ENCODE data around the gene ZRANB3.
A peak's percentile ranks its signal among the peaks of the same experiment; 100 is the strongest.
"Not testable (repeated sequence)": the region's sequence is repeated elsewhere in the genome, so short reads cannot be mapped to it uniquely, and the experiment has no call there.

Gene ZRANB3

DNA sequence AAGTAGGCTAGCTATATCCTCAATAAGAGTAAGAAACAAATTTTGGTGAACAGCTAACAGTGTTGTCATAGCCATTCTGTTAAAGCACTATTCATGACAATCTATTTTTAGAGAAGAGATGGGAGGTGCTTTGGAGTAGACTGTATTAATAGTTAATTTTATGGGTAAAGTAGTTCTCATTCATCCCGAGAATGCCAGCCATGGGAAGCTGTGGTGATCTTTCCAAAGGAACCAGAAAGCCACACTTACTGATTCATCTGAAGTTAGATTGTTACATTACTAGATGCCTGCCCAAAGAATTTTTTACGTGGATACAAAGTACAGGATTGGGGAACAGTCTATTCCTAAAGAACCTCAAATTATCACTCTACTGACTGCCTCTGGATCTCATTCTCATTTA is 74.6 kb downstream of the ZRANB3 start:
- Mint-ChIP-seq H3K36me3 (peaks cover 26% of the 10 kb centered on the region), H3K4me3 (no peak overlapping the region), H3K9me3 (peaks cover 17% of the 10 kb centered on the region), H3K27ac (no peak overlapping the region), H3K4me1 (no peaks in the 10 kb centered on the region), H3K27me3 (no peaks in the 10 kb centered on the region)
- ATAC-seq (ENCODE audit: low read depth) (no peak), DNase-seq (ENCODE audit: low spot score in 2 of 2) (no peak)

DNA sequence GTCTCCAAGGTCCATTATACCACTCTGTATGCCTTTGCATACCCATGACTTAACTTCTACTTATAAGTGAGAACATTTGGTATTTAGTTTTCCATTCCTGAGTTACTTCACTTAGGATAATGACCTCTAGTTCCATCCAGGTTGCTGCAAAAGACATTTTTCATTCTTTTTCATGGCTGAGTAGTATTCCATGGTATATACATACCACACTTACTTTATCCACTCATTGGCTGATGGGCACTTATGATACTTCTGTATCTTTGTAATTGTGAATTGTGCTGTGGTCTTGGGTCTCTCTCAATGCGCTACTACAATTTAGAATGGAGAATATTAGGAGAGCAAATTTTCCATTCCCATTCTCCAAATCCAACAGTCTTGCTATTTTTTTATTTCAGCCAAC is 76.4 kb downstream of the ZRANB3 start:
- Mint-ChIP-seq H3K4me1 (no peaks in the 10 kb centered on the region), H3K36me3 (peaks cover 27% of the 10 kb centered on the region), H3K27me3 (no peaks in the 10 kb centered on the region), H3K27ac (no peak overlapping the region), H3K9me3 (peaks cover 17% of the 10 kb centered on the region), H3K4me3 (no peak overlapping the region)
- ATAC-seq (ENCODE audit: low read depth) (no peak), DNase-seq (ENCODE audit: low spot score in 2 of 2) (no peak)

DNA sequence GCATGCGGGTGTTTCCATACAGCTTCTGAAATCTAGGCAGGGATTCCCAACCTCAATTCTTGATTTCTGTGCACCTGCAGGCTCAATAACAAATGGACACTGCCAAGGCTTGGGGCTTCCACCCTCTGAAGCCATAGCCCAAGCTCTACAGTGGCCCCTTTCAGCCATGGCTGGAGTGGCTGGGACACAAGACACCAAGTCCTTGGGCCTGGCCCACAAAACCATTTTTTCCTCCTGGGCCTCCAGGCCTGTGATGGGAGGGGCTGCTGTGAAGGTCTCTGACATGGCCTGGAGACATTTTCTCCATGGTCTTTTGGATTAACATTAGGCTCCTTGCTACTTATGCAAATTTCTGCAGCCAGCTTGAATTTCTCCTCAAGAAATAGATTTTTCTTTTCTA is 78.0 kb downstream of the ZRANB3 start:
- H3K9me3 Mint-ChIP-seq: peaks cover 16% of the 10 kb centered on the region
- H3K27me3 Mint-ChIP-seq; H3K27ac Mint-ChIP-seq; DNase-seq (ENCODE audit: low spot score in 2 of 2); ATAC-seq (ENCODE audit: low read depth); H3K4me3 Mint-ChIP-seq; H3K4me1 Mint-ChIP-seq: not testable (repeated sequence)
- peaks cover 24% of the 10 kb centered on the region for H3K36me3 Mint-ChIP-seq

DNA sequence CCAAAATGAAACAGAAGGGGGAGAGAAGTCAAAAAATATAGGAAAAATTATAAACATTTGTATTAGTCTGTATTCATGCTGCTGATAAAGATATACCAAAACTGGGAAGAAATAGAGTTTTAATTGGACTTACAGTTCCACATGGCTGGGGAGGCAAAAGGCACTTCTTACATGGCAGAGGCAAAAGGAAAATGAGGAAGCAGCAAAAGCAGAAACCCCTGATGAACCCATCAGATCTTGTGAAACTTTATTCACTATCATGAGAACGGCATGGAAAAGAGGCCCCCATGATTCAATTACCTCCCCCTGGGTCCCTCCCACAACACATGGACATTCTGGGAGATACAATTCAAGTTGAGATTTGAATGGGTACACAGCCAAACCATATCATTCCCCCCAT is 79.1 kb downstream of the ZRANB3 start:
- H3K4me3 Mint-ChIP-seq: no peak overlapping the region
- H3K27ac Mint-ChIP-seq: no peak overlapping the region
- peaks cover 13% of the 10 kb centered on the region for H3K9me3 Mint-ChIP-seq
- DNase-seq (ENCODE audit: low spot score in 2 of 2) (no peak), ATAC-seq (ENCODE audit: low read depth) (no peak)
- no peaks in the 10 kb centered on the region for H3K4me1 Mint-ChIP-seq
- no peaks in the 10 kb centered on the region for H3K27me3 Mint-ChIP-seq
- peaks cover 22% of the 10 kb centered on the region for H3K36me3 Mint-ChIP-seq

DNA sequence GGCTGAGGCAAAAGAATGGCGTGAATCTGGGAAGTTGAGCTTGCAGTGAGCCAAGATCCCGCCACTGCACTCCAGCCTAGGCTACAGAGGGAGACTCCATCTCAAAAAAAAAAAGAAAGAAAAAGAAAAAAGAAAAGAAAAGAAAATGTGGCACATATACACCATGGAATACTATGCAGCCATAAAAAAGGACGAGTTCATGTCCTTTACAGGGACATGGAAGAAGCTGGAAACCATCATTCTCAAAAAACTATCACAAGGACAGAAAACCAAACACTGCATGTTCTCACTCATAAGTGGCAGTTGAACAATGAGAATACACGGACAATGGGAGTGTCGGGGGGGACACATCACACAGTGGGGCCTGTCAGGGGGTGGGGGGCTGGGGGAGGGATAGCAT is 88.0 kb downstream of the ZRANB3 start:
- not testable (repeated sequence) for DNase-seq (ENCODE audit: low spot score in 2 of 2); H3K4me3 Mint-ChIP-seq; H3K27me3 Mint-ChIP-seq; H3K27ac Mint-ChIP-seq; H3K9me3 Mint-ChIP-seq; ATAC-seq (ENCODE audit: low read depth); H3K4me1 Mint-ChIP-seq
- H3K36me3 Mint-ChIP-seq: peaks cover 17% of the 10 kb centered on the region

DNA sequence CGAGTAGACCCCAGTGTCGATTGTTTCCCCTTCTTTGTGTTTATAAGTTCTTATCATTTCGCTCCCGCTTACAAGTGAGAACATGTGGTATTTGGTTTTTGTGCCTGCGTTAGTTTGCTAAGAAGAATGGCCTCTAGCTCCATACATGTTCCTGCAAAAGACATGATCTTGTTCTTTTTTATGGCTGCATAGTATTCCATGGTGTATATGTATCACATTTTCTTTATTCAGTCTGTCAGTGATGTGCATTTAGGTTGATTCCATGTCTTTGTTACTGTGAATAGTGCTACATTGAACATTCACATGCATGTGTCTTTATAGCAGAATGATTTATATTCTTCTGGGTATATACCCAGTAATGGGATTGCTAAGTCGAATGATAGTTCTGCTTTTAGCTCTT is 95.9 kb downstream of the ZRANB3 start:
- not testable (repeated sequence) for H3K27ac Mint-ChIP-seq; H3K27me3 Mint-ChIP-seq; ATAC-seq (ENCODE audit: low read depth); H3K4me1 Mint-ChIP-seq; H3K4me3 Mint-ChIP-seq; H3K9me3 Mint-ChIP-seq; DNase-seq (ENCODE audit: low spot score in 2 of 2)
- peaks cover 23% of the 10 kb centered on the region for H3K36me3 Mint-ChIP-seq

DNA sequence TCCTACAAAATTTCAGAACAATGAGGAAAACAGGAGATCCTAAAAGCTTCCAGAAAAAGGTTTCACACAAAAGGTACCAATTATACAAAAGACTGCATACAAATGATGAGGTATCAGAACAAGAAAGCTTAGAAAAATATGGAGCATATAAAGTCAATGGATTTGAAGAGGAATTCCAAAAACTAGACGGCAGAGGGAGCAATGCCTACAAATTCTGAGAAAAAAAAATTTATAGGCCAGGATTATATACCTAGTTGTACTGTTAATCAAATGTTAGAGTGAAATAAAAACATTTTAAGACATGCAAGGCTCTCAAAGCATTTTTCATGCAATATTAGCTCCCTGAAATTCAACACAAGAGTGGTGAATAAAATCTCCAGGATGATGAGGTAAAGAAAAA is 106.2 kb downstream of the ZRANB3 start:
- Mint-ChIP-seq H3K4me3 (no peak overlapping the region), H3K4me1 (peaks cover 3% of the 10 kb centered on the region), H3K9me3 (peaks cover 12% of the 10 kb centered on the region), H3K36me3 (peaks cover 23% of the 10 kb centered on the region), H3K27ac (no peak overlapping the region), H3K27me3 (no peaks in the 10 kb centered on the region)
- ATAC-seq (ENCODE audit: low read depth): no peak
- DNase-seq (ENCODE audit: low spot score in 2 of 2): no peak

DNA sequence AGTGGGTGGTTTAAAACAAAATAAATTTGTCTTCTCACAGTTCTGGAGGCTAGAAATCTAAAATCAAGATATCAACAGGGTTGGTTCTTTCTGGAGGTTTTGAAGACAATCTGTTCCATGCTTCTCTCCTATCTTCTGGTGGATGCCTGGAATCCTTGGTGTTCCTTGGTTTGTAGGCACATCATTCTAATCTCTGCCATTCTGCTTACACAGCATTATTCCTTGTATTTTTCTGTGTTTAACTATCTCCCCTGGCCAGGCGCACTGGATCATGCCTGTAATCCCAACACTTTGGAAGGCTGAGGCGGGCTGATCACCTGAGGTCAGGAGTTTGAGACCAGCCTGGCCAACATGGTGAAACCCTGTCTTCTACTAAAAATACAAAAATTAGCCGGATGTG is 108.1 kb downstream of the ZRANB3 start:
- Mint-ChIP-seq H3K36me3 (peaks cover 19% of the 10 kb centered on the region), H3K4me3 (no peak overlapping the region), H3K27me3 (no peaks in the 10 kb centered on the region), H3K9me3 (peaks cover 10% of the 10 kb centered on the region), H3K27ac (no peak overlapping the region), H3K4me1 (peaks cover 3% of the 10 kb centered on the region)
- DNase-seq (ENCODE audit: low spot score in 2 of 2) (no peak), ATAC-seq (ENCODE audit: low read depth) (no peak)

DNA sequence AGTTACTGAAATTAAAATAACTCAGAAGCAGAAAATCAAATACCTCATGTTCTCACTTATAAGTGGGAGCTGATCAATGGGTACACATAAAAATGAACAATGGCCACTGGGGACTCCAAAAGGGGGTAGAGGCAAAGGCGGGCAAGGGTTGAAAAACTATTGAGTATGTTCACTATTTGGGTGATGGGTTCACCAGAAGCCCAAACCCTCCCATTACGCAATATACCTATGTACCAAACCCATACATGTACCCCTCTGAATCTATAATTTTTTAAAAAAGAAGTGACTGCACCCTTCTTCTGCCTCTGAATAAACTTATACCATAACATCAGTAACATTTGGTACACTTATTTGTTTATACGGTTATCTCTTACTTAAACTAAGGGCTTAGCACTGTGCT is 119.4 kb downstream of the ZRANB3 start:
- DNase-seq (ENCODE audit: low spot score in 2 of 2) (no peak), ATAC-seq (ENCODE audit: low read depth) (no peak)
- peaks cover 5% of the 10 kb centered on the region for H3K36me3 Mint-ChIP-seq
- H3K9me3 Mint-ChIP-seq: peaks cover 1% of the 10 kb centered on the region
- H3K27me3 Mint-ChIP-seq: no peaks in the 10 kb centered on the region
- H3K27ac Mint-ChIP-seq: no peak overlapping the region
- no peak overlapping the region for H3K4me3 Mint-ChIP-seq
- peaks cover 15% of the 10 kb centered on the region for H3K4me1 Mint-ChIP-seq

DNA sequence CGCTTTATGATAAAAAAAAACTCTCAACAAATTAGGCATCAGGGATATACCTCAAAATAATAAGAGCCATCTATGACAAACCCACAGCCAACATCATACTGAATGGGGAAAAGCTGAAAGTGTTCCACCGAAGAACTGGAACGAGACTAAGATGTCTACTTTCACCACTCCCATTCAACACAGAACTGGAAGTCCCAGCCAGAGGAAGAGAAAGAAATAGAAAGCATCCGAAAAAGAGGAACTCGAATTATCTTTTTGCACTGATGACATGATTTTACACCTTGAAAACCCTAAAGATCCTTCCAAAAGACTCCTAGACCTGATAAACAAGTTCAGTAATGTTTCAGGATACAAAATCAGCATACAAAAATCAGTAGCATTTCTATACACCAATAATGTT is 121.6 kb downstream of the ZRANB3 start:
- H3K4me3 Mint-ChIP-seq: peak overlapping the region; percentile 61
- no peak for DNase-seq (ENCODE audit: low spot score in 2 of 2)
- peaks cover 7% of the 10 kb centered on the region for H3K9me3 Mint-ChIP-seq
- ATAC-seq (ENCODE audit: low read depth): peak; percentile 37
- peaks cover 15% of the 10 kb centered on the region for H3K36me3 Mint-ChIP-seq
- no peaks in the 10 kb centered on the region for H3K27me3 Mint-ChIP-seq
- peak overlapping the region; percentile 84 for H3K27ac Mint-ChIP-seq
- peaks cover 15% of the 10 kb centered on the region for H3K4me1 Mint-ChIP-seq

DNA sequence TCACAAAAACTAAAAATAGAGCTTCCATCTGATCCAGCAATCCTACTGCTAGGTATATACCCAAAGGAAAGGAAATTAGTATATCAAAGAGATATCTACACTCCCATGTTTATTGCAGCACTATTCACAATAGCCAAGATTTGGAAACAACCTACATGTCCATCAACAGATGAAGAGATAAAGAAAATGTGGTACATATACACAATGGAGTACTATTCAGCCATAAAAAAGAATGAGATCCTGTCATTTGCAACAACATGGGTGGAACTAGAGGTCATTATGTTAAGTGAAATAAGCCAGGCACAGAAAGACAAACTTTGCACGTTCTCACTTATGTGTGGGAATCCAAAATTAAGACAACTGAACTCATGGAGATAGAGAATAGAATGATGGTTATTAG is 134.8 kb downstream of the ZRANB3 start:
- not testable (repeated sequence) for ATAC-seq (ENCODE audit: low read depth); H3K9me3 Mint-ChIP-seq; H3K4me1 Mint-ChIP-seq; H3K27me3 Mint-ChIP-seq; H3K36me3 Mint-ChIP-seq; H3K27ac Mint-ChIP-seq; DNase-seq (ENCODE audit: low spot score in 2 of 2); H3K4me3 Mint-ChIP-seq

DNA sequence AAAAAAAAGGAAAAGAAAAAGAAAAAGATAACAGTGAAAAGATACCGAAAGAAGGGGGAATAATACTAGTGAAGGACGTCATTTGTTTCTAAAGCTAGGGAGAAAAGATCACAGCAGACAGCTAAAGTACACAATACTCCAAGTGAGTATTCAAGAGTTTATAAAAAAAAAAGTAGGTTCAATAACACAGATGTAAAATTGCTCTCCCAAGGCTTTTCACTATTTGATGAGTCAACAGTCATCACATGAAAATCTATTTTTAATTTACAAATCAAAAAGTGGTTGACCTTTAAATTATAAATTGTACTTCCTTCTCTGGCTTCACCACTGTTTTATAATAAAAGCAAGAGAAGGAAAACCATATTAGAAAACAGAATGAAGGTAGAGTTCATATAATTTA is 144.0 kb downstream of the ZRANB3 start:
- ATAC-seq (ENCODE audit: low read depth) (no peak), DNase-seq (ENCODE audit: low spot score in 2 of 2) (no peak)
- Mint-ChIP-seq H3K9me3 (peaks cover 10% of the 10 kb centered on the region), H3K4me1 (no peaks in the 10 kb centered on the region), H3K27me3 (no peaks in the 10 kb centered on the region), H3K36me3 (peaks cover 38% of the 10 kb centered on the region), H3K4me3 (no peak overlapping the region), H3K27ac (no peak overlapping the region)

DNA sequence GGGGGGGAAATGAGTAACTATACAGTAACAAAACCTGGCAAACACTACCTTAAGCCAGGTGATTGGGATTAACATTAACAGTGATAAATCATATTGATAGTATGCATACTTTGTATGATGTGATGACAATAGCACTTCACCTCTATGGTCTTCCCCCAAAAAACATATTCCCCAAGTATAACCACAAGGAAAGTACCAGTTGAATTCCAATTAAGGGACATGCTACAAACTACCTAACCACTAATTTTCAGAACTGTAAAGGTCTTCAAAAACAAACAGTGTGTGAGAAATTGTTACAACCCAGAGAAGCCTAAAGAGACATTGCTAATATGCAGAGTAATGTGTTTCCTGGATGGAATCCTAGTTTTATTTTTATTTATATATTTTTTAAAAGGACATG is 152.4 kb downstream of the ZRANB3 start:
- peaks cover 15% of the 10 kb centered on the region for H3K9me3 Mint-ChIP-seq
- no peaks in the 10 kb centered on the region for H3K27me3 Mint-ChIP-seq
- ATAC-seq (ENCODE audit: low read depth) (no peak), DNase-seq (ENCODE audit: low spot score in 2 of 2) (no peak)
- no peak overlapping the region for H3K27ac Mint-ChIP-seq
- peaks cover 33% of the 10 kb centered on the region for H3K36me3 Mint-ChIP-seq
- H3K4me1 Mint-ChIP-seq: no peaks in the 10 kb centered on the region
- H3K4me3 Mint-ChIP-seq: no peak overlapping the region

DNA sequence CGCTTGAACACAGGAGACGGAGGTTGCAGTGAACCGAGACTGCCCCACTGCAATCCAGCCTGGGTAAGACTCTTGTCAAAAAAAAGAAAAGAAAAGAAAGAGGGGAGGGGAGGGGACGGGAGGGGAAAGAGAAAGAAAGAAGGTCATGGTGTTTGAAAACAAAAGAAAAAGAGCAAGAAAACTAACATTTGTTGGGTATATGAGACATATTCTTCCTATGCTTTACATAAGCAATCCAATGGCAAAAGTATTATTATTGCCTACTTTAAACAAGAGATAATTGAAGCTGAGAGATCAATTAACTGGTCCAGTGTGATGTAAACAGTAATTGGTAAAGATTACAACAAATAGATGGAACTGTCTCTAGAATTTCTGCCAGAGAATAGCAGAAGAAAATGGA is 157.3 kb downstream of the ZRANB3 start:
- Mint-ChIP-seq H3K27me3 (no peaks in the 10 kb centered on the region), H3K4me1 (no peaks in the 10 kb centered on the region), H3K27ac (no peak overlapping the region)

DNA sequence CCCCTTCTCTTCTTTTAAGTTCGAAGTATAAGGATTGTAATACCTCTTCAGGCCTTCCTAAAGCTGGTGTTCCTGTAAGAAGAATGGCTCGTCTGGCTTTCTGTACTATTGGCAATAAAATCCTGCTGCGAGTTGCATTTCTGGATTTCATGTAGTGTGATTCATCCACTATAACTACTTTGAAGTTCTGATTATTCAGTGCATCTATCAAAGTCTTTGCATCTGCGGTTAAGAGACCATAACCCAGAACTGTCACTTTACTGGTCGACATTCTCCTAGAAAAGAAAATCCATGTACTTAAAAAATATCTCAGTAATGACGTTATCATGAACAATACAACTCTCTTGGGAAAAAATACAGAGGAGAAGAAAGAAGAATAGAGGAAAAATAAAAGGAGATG is 181.1 kb downstream of the ZRANB3 start:
- no peak overlapping the region for H3K4me3 Mint-ChIP-seq
- ATAC-seq (ENCODE audit: low read depth) (no peak), DNase-seq (ENCODE audit: low spot score in 2 of 2) (no peak)
- no peaks in the 10 kb centered on the region for H3K4me1 Mint-ChIP-seq
- H3K36me3 Mint-ChIP-seq: peaks cover 28% of the 10 kb centered on the region
- H3K27ac Mint-ChIP-seq: no peak overlapping the region
- H3K9me3 Mint-ChIP-seq: peaks cover 9% of the 10 kb centered on the region
- no peaks in the 10 kb centered on the region for H3K27me3 Mint-ChIP-seq

More for the DNA sequence above, 157.3 kb downstream of the ZRANB3 start:
- Mint-ChIP-seq H3K36me3 (peaks cover 16% of the 10 kb centered on the region), H3K9me3 (peaks cover 5% of the 10 kb centered on the region), H3K4me3 (no peak overlapping the region)
- DNase-seq (ENCODE audit: low spot score in 2 of 2) (no peak), ATAC-seq (ENCODE audit: low read depth) (no peak)
